Measurements from ENCODE around the gene BARHL2. TPM values are rescaled to one million over a fixed set of nuclear protein-coding genes. Genes with fewer than 3 reads are reported as not detected.

The BARHL2 gene
- total RNA-seq, 4 donors from 2014 or later = not detected

GRCh38 chr1:90753556-90753955 lies 36.5 kb upstream of the BARHL2 start:
- H3K9me3 ChIP-seq = no peaks in the 10 kb centered on the region
- no peak for TF ChIP-seq POLR2A (IDR thresholded peaks at IDR 0.05)
- no peak for TF ChIP-seq CTCF (IDR thresholded peaks at IDR 0.05)
- intact Hi-C loops (cut with DNase I; ENCODE audit: low total_unique reads) = no loop called here
- H3K27me3 ChIP-seq = no peaks in the 10 kb centered on the region
- H3K36me3 ChIP-seq = no peaks in the 10 kb centered on the region
- DNase-seq = no peak
- H3K4me3 ChIP-seq = no peak overlapping the region
- no peak overlapping the region for H3K27ac ChIP-seq
- no peaks in the 10 kb centered on the region for H3K4me1 ChIP-seq

- Histone ChIP-seq H3K4me1 (no peaks in the 10 kb centered on the region), H3K36me3 (no peaks in the 10 kb centered on the region), H3K27ac (no peak overlapping the region), H3K4me3 (no peak overlapping the region), H3K9me3 (no peaks in the 10 kb centered on the region), H3K27me3 (no peaks in the 10 kb centered on the region)
- TF ChIP-seq CTCF (IDR thresholded peaks at IDR 0.05) (no peak), POLR2A (IDR thresholded peaks at IDR 0.05) (no peak)
- no peak for DNase-seq
- intact Hi-C loops (cut with DNase I; ENCODE audit: low total_unique reads) = no loop called here
Observed at GRCh38 chr1:90748668-90749067, 31.6 kb upstream of the BARHL2 start.

- intact Hi-C loops (cut with DNase I; ENCODE audit: low total_unique reads) = no loop called here
- Histone ChIP-seq H3K9me3 (no peaks in the 10 kb centered on the region), H3K36me3 (no peaks in the 10 kb centered on the region), H3K4me1 (no peaks in the 10 kb centered on the region), H3K27ac (no peak overlapping the region), H3K27me3 (peaks cover 0 to 4% of the 10 kb centered on the region in 2 donors), H3K4me3 (no peak overlapping the region)
- DNase-seq = no peak
- TF ChIP-seq POLR2A (IDR thresholded peaks at IDR 0.05) = no peak
- TF ChIP-seq CTCF (IDR thresholded peaks at IDR 0.05) = no peak
Observed at GRCh38 chr1:90746857-90747256, 29.8 kb upstream of the BARHL2 start.

- H3K27ac ChIP-seq = no peak overlapping the region
- TF ChIP-seq POLR2A (IDR thresholded peaks at IDR 0.05) = no peak
- no peak for TF ChIP-seq CTCF (IDR thresholded peaks at IDR 0.05)
- H3K36me3 ChIP-seq = no peaks in the 10 kb centered on the region
- intact Hi-C loops (cut with DNase I; ENCODE audit: low total_unique reads) = no loop called here
- H3K4me3 ChIP-seq = no peak overlapping the region
- no peaks in the 10 kb centered on the region for H3K4me1 ChIP-seq
- no peak for DNase-seq
- no peaks in the 10 kb centered on the region for H3K9me3 ChIP-seq
- H3K27me3 ChIP-seq = peaks cover 0 to 6% of the 10 kb centered on the region in 2 donors
Observed at GRCh38 chr1:90745972-90746371, 28.9 kb upstream of the BARHL2 start.

GRCh38 chr1:90732136-90732535 lies 15.0 kb upstream of the BARHL2 start:
- no peak for TF ChIP-seq CTCF (IDR thresholded peaks at IDR 0.05)
- no peak for TF ChIP-seq POLR2A (IDR thresholded peaks at IDR 0.05)
- Histone ChIP-seq H3K27ac (no peak overlapping the region), H3K36me3 (no peaks in the 10 kb centered on the region), H3K4me1 (peaks cover 0 to 4% of the 10 kb centered on the region in 2 donors), H3K9me3 (no peaks in the 10 kb centered on the region), H3K4me3 (no peak overlapping the region), H3K27me3 (peaks cover 10 to 82% of the 10 kb centered on the region in 2 donors)
- intact Hi-C loops (cut with DNase I; ENCODE audit: low total_unique reads) = no loop called here
- no peak for DNase-seq

Measured in uterus (tissue), 4 donors.